GM18499 (cell line): ENCODE measurements around the gene RSRC1.
"Not testable (repeated sequence)": the region's sequence is repeated elsewhere in the genome, so short reads cannot be mapped to it uniquely, and the experiment has no call there.

Experiments
- ATAC-seq: cut with Tn5 transposase; IDR thresholded peaks from one replicate; pipeline ENCODE4 v1.9.1; 2021; ENCODE audit warnings: moderate number of reproducible peaks; ENCODE audit not compliant: insufficient read depth, unreplicated experiment

Gene RSRC1

GRCh38 chr3:158098834-158099424, 11.0 kb upstream of the RSRC1 start:
- ATAC-seq: no peak

- ATAC-seq: no peak
Measured at GRCh38 chr3:158100681-158101080, 9.2 kb upstream of the RSRC1 start.

- no peak for ATAC-seq
Measured at GRCh38 chr3:158101335-158102241, 8.3 kb upstream of the RSRC1 start.

- ATAC-seq: no peak
Measured at GRCh38 chr3:158102242-158103080, 7.4 kb upstream of the RSRC1 start.

- ATAC-seq: no peak
Measured at GRCh38 chr3:158103081-158103886, 6.6 kb upstream of the RSRC1 start.

GRCh38 chr3:158103887-158104327, 6.0 kb upstream of the RSRC1 start:
- no peak for ATAC-seq

GRCh38 chr3:158104431-158104921, 5.4 kb upstream of the RSRC1 start:
- no peak for ATAC-seq

- ATAC-seq: no peak
Measured at GRCh38 chr3:158105119-158105709, 4.7 kb upstream of the RSRC1 start.

- no peak for ATAC-seq
Measured at GRCh38 chr3:158105710-158106253, 4.1 kb upstream of the RSRC1 start.

- ATAC-seq: no peak
Measured at GRCh38 chr3:158106766-158107471, 3.0 kb upstream of the RSRC1 start.

- no peak for ATAC-seq
Measured at GRCh38 chr3:158107605-158108444, 2.1 kb upstream of the RSRC1 start.

- no peak for ATAC-seq
Measured at GRCh38 chr3:158108445-158108985, 1.4 kb upstream of the RSRC1 start.

- no peak for ATAC-seq
Measured at GRCh38 chr3:158109295-158109803, 540 bp upstream of the RSRC1 start.

GRCh38 chr3:158110658-158111018, 749 bp downstream of the RSRC1 start:
- no peak for ATAC-seq

- no peak for ATAC-seq
Measured at GRCh38 chr3:158111861-158112260, 2.0 kb downstream of the RSRC1 start.

GRCh38 chr3:158113595-158113994, 3.7 kb downstream of the RSRC1 start:
- not testable (repeated sequence) for ATAC-seq

GRCh38 chr3:158120330-158120729, 10.4 kb downstream of the RSRC1 start:
- no peak for ATAC-seq
